Measurements from ENCODE around the gene WDR64.

- no peak for TF ChIP-seq RAD21 (IDR thresholded peaks at IDR 0.05; ENCODE audit: low read length)
- TF ChIP-seq, protein P1, sequence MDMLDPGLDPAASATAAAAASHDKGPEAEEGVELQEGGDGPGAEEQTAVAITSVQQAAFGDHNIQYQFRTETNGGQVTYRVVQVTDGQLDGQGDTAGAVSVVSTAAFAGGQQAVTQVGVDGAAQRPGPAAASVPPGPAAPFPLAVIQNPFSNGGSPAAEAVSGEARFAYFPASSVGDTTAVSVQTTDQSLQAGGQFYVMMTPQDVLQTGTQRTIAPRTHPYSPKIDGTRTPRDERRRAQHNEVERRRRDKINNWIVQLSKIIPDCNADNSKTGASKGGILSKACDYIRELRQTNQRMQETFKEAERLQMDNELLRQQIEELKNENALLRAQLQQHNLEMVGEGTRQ (IDR thresholded peaks at IDR 0.05; ENCODE audit: low read depth, low read length) = no peak
Observed at GRCh38 chr1:241636291-241636690, 15.8 kb upstream of the WDR64 start.
